Stimulated activated CD8-positive, alpha-beta memory T cell treated with anti-CD3 and anti-CD28 coated beads, Interleukin-2, amount 100 ng/mL, for 48 hours (primary cell): Measurements from ENCODE around the gene NCOA1.
"Not testable (repeated sequence)": the region's sequence is repeated elsewhere in the genome, so short reads cannot be mapped to it uniquely, and the experiment has no call there.

Experiments
- DNase-seq, 2 donors: peaks; one replicate each; pipeline ENCODE4 v3.0.0-alpha.2; 2020; ENCODE audit warnings: low read depth in 2 of 2

The NCOA1 gene

GRCh38 chr2:24632172-24632571 lies 141.1 kb downstream of the NCOA1 start:
- no peak for DNase-seq

DNA sequence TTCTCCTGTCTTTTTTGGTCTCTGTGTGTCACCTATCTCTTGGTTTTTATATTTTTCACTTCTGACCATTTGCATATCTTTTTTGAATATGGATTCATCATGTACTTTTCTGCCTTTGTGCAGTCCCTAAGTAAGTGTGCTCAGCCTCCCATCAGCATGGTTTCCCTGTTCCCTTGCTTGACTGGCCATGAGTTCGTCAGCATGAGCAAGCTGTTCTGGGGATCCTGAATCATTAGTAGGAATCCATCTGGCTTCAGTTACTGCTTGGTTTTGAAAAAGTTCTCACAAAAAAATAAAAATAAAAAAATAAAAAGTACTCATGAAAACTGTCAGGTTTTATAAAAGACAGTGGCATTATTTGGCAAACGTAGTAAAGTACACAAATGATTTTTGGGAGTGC lies 144.1 kb downstream of the NCOA1 start:
- DNase-seq = no peak

- DNase-seq = no peak
Measured at GRCh38 chr2:24638568-24638967, 147.5 kb downstream of the NCOA1 start.

DNA sequence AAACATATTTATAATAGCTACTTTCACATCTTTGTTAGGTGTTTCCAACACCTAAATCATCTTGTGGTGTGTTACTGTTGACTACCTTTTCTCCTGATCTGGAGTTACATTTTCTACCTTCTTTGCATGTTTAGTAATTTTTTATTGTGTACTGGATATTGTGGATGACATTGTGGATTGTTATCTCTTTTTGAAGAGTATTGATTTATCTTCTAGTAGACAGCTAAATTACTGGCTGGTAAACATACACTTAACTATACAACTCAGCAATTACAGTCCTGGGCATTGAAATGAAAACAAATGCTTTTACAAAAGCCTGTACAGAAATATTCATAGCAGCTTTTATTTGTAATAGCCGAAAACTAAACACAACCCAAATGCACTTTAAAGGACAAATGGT lies 151.3 kb downstream of the NCOA1 start:
- no peak for DNase-seq

DNA sequence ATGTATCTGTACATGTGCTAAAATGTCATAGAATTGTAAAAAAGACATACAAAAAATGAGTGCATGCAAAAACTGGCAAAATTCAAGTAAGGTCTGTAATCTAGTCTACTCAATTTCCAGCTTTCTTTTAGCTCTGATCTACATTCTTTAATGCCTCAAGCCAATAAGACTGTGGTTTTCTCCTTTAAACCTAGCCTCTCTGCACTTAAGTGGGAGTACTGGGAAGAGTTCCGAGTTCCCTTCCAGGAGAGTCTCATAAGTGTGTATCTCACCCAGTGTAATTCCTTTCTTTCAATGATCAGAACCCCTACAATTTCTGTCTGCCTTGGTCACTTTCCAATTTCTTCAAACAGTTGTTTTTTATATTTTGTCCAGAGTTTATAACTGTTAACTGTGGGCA lies 152.0 kb downstream of the NCOA1 start:
- DNase-seq = no peak

- no peak for DNase-seq
Measured at GRCh38 chr2:24644032-24644431, 153.0 kb downstream of the NCOA1 start.

DNA sequence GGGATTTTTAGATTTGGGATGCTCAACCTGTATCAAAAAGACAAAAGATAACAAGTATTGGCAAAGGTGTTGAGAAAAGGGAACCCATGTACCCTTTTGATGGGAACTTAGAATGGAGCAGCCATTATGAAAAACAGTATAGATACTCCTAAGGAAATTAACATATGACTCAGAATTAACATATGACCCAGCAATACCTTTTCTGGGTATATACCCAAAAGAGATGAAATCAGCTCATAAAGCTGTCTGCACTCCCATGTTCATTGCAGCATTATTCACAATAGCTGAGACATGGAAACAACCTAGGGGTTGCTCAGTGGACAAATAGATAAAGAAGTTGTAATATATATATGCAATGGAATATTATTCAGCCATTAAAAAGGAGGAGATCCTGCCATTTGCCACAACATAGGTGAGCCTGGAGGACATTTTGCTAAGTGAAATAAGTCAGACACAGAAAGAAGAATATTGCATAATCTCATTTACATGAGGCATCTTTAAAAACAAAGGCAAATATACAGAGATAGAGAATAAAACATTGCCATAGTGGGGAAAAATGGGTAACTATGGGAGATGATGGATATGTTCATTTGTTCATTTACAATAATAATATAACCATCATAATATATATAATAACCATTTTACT lies 160.1 kb downstream of the NCOA1 start:
- no peak for DNase-seq

- no peak for DNase-seq
Measured at GRCh38 chr2:24651643-24652003, 160.6 kb downstream of the NCOA1 start.

- no peak for DNase-seq
Measured at GRCh38 chr2:24652265-24653182, 161.5 kb downstream of the NCOA1 start.

DNA sequence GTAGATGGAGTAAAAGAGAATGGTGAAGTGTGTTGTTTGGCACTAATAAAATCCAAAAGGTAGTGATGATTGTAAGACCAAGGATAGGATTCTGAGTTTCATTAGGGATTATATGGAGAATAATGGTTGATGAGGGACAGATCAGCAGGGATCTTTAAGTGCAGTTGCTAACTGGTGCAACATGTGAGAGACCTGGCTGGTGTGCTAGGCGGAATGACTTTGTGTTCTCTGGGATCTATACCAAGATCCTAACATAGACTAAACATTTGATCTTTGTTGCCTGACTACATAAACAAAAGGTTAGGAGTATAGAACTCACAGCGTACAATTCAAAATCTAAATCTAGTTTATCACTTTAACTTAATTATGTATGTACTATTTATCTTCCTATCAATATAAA lies 166.8 kb downstream of the NCOA1 start:
- no peak for DNase-seq

DNA sequence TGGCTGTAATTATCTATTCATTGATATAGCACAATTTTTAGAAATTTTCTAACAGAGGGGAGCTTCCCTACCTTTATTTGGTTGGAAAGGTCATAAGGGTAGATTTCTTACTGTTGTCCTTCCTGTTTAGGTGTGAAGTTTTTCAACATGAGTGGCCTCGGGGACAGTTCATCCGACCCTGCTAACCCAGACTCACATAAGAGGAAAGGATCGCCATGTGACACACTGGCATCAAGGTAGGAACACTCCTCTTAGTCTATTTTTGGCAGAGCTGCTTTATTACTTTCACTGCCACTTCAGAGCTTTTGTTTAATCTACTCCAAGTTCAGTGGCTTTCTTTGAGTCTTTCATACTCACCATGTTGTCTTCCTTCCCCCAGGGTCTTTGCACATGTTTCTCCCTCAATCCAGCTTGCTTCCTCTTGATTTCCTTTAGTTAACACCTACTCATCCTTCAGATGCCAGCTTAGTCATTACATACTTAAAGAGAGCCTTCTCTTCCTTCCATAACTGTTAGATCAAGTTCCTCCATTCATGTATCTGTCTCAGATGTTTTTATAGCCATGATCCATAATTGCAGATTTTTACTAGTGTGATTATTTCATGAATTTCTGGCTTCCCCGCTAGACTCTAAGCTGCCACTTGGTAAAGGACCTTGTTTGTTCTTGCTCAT lies 167.6 kb downstream of the NCOA1 start:
- no peak for DNase-seq

- DNase-seq = no peak
Measured at GRCh38 chr2:24659862-24660261, 168.8 kb downstream of the NCOA1 start.

GRCh38 chr2:24667542-24667941 lies 176.5 kb downstream of the NCOA1 start:
- DNase-seq = no peak

DNA sequence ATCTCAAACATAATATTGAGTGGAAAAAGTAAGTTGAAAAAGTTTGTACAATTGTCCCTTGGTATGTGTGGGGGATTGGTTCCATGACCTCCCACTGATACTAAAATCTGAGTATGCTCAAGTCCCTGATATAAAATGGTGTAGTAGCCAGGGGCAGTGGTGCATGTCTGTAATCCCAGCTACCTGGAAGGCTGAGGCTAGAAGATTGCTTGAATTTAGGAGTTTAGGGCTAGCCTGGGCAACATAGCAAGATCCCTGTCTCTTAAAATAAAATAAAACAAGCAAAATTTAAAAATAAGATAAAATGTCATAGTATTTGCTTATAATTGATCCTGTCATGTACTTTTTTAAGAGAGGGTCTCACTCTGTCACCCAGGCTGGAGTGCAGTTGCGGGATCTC lies 180.2 kb downstream of the NCOA1 start:
- DNase-seq = no peak

DNA sequence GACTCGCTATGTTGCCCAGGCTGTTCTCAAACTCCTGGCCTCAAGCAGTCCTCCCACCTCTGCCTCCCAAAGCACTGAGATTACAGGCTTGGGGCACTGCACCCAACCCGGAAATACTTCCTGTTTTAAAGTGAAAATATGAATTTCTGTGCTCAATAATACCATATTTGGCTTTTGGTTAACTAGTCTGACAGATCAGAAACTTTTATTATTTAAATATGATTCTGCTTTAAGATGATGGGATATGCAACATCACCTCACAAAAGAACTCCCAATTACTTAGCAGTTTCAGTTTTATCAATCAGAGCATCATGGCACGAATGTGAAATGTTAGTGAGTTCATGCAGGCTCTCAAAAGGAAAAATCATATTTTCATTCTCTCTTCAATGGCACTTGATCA lies 181.5 kb downstream of the NCOA1 start:
- no peak for DNase-seq

GRCh38 chr2:24675338-24675737 lies 184.3 kb downstream of the NCOA1 start:
- DNase-seq = no peak

GRCh38 chr2:24676493-24676892 lies 185.4 kb downstream of the NCOA1 start:
- no peak for DNase-seq

DNA sequence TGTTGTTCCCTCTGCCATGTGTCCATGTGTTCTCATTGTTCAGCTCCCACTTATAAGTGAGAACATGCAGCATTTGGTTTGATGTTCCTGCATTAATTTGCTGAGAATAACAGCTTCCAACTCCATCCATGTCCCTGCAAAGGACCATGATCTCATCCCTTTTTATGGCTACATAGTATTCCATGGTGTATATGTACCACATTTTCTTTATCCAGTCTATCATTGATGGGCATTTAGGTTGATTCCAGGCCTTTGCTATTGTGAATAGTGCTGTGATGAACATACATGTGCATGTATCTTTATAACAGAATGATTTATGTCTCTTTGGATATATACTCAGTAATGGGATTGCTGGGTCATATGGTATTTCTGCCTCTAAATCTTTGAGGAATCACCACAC lies 187.0 kb downstream of the NCOA1 start:
- not testable (repeated sequence) for DNase-seq

DNA sequence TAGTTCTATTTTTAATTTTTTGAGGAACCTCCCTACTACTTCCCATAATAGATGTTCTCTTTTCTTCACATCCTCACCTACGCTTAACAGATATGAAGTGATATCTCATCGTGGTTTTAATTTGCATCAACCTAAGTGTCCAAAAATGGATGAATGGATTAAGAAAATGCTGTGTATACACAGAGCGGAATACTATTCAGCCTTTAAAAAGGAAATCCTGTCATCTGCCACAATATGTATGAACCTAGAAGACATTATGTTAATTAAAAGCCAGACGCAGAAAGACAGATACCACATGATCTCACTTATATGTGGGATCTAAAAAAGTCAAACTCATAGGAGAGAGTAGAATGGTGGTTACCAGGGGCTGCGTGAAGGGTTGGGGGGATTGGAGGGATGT lies 189.1 kb downstream of the NCOA1 start:
- no peak for DNase-seq

GRCh38 chr2:24682304-24682703 lies 191.2 kb downstream of the NCOA1 start:
- no peak for DNase-seq

- DNase-seq = no peak
Measured at GRCh38 chr2:24683408-24683807, 192.4 kb downstream of the NCOA1 start.

GRCh38 chr2:24690524-24690923 lies 199.5 kb downstream of the NCOA1 start:
- DNase-seq = no peak

DNA sequence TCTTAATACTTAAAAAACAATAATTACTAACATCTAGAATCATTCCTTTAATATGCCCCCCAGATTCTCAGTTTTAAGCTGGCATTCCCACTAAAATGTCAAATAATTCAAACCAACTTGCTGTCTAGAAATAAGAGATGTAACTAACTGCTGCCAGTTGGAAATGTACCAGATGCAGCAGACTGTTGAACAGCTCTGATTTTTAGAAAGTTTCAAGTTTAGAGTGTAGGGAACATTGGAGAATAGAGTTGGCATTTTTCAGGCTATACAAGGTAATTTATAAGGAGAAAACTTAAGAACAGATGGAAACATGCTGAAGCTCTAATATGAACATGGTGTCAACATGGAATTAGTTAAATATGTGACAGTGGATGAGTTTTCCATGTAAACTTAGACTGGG lies 200.8 kb downstream of the NCOA1 start:
- no peak for DNase-seq
